Measurements from ENCODE around the gene IQSEC1.

IQSEC1 gene

GRCh38 chr3:13050446-13050845, 22.8 kb downstream of the IQSEC1 start:
- H3K27me3 ChIP-seq (ENCODE audit: control insufficient read depth in 2 of 2, insufficient read depth in 2 of 2, low read length in 2 of 2): no peaks in the 10 kb centered on the region
- no peaks in the 10 kb centered on the region for H3K36me3 ChIP-seq (ENCODE audit: control insufficient read depth in 2 of 2, insufficient read depth in 2 of 2, low read length in 2 of 2)
- H3K9me3 ChIP-seq (ENCODE audit: control insufficient read depth in 2 of 2, low read length in 2 of 2): no peaks in the 10 kb centered on the region
- H3K27ac ChIP-seq (ENCODE audit: low read depth in 2 of 2, low read length in 2 of 2): no peak overlapping the region
- no peak overlapping the region for H3K9ac ChIP-seq (ENCODE audit: low read depth in 1 of 2, low read length in 2 of 2)
- H3K4me1 ChIP-seq (ENCODE audit: control insufficient read depth in 2 of 2, insufficient read depth in 2 of 2, low read length in 2 of 2): peaks cover 0 to 12% of the 10 kb centered on the region in 2 donors
- H3K4me3 ChIP-seq (ENCODE audit: low read length in 2 of 2): no peak overlapping the region

GRCh38 chr3:13049400-13049799, 23.8 kb downstream of the IQSEC1 start:
- Histone ChIP-seq H3K27ac (ENCODE audit: low read depth in 2 of 2, low read length in 2 of 2) (no peak overlapping the region), H3K9me3 (ENCODE audit: control insufficient read depth in 2 of 2, low read length in 2 of 2) (no peaks in the 10 kb centered on the region), H3K4me3 (ENCODE audit: low read length in 2 of 2) (no peak overlapping the region), H3K36me3 (ENCODE audit: control insufficient read depth in 2 of 2, insufficient read depth in 2 of 2, low read length in 2 of 2) (no peaks in the 10 kb centered on the region), H3K27me3 (ENCODE audit: control insufficient read depth in 2 of 2, insufficient read depth in 2 of 2, low read length in 2 of 2) (no peaks in the 10 kb centered on the region), H3K9ac (ENCODE audit: low read depth in 1 of 2, low read length in 2 of 2) (no peak overlapping the region), H3K4me1 (ENCODE audit: control insufficient read depth in 2 of 2, insufficient read depth in 2 of 2, low read length in 2 of 2) (peaks cover 0 to 12% of the 10 kb centered on the region in 2 donors)

- Histone ChIP-seq H3K27me3 (ENCODE audit: control insufficient read depth in 2 of 2, insufficient read depth in 2 of 2, low read length in 2 of 2) (no peaks in the 10 kb centered on the region), H3K4me3 (ENCODE audit: low read length in 2 of 2) (no peak overlapping the region), H3K27ac (ENCODE audit: low read depth in 2 of 2, low read length in 2 of 2) (no peak overlapping the region), H3K9me3 (ENCODE audit: control insufficient read depth in 2 of 2, low read length in 2 of 2) (no peaks in the 10 kb centered on the region), H3K9ac (ENCODE audit: low read depth in 1 of 2, low read length in 2 of 2) (no peak overlapping the region), H3K36me3 (ENCODE audit: control insufficient read depth in 2 of 2, insufficient read depth in 2 of 2, low read length in 2 of 2) (no peaks in the 10 kb centered on the region), H3K4me1 (ENCODE audit: control insufficient read depth in 2 of 2, insufficient read depth in 2 of 2, low read length in 2 of 2) (peaks cover 0 to 12% of the 10 kb centered on the region in 2 donors)
Measured at GRCh38 chr3:13047296-13048165, 25.7 kb downstream of the IQSEC1 start.

- peaks cover 0 to 12% of the 10 kb centered on the region in 2 donors for H3K4me1 ChIP-seq (ENCODE audit: control insufficient read depth in 2 of 2, insufficient read depth in 2 of 2, low read length in 2 of 2)
- H3K9ac ChIP-seq (ENCODE audit: low read depth in 1 of 2, low read length in 2 of 2): no peak overlapping the region
- peak overlapping the region in 1 of 2 donors; percentile 9 for H3K27ac ChIP-seq (ENCODE audit: low read depth in 2 of 2, low read length in 2 of 2)
- H3K27me3 ChIP-seq (ENCODE audit: control insufficient read depth in 2 of 2, insufficient read depth in 2 of 2, low read length in 2 of 2): no peaks in the 10 kb centered on the region
- H3K4me3 ChIP-seq (ENCODE audit: low read length in 2 of 2): no peak overlapping the region
- H3K9me3 ChIP-seq (ENCODE audit: control insufficient read depth in 2 of 2, low read length in 2 of 2): no peaks in the 10 kb centered on the region
- H3K36me3 ChIP-seq (ENCODE audit: control insufficient read depth in 2 of 2, insufficient read depth in 2 of 2, low read length in 2 of 2): no peaks in the 10 kb centered on the region
Measured at GRCh38 chr3:13046569-13047274, 26.5 kb downstream of the IQSEC1 start.

- Histone ChIP-seq H3K27me3 (ENCODE audit: control insufficient read depth in 2 of 2, insufficient read depth in 2 of 2, low read length in 2 of 2) (no peaks in the 10 kb centered on the region), H3K4me1 (ENCODE audit: control insufficient read depth in 2 of 2, insufficient read depth in 2 of 2, low read length in 2 of 2) (peaks cover 0 to 12% of the 10 kb centered on the region in 2 donors), H3K36me3 (ENCODE audit: control insufficient read depth in 2 of 2, insufficient read depth in 2 of 2, low read length in 2 of 2) (no peaks in the 10 kb centered on the region), H3K4me3 (ENCODE audit: low read length in 2 of 2) (no peak overlapping the region), H3K9ac (ENCODE audit: low read depth in 1 of 2, low read length in 2 of 2) (no peak overlapping the region), H3K27ac (ENCODE audit: low read depth in 2 of 2, low read length in 2 of 2) (peak overlapping the region in 1 of 2 donors; percentile 9), H3K9me3 (ENCODE audit: control insufficient read depth in 2 of 2, low read length in 2 of 2) (no peaks in the 10 kb centered on the region)
Measured at GRCh38 chr3:13045904-13046568, 27.2 kb downstream of the IQSEC1 start.

GRCh38 chr3:13045241-13045903, 27.9 kb downstream of the IQSEC1 start:
- peaks cover 0 to 12% of the 10 kb centered on the region in 2 donors for H3K4me1 ChIP-seq (ENCODE audit: control insufficient read depth in 2 of 2, insufficient read depth in 2 of 2, low read length in 2 of 2)
- no peaks in the 10 kb centered on the region for H3K9me3 ChIP-seq (ENCODE audit: control insufficient read depth in 2 of 2, low read length in 2 of 2)
- H3K27ac ChIP-seq (ENCODE audit: low read depth in 2 of 2, low read length in 2 of 2): no peak overlapping the region
- H3K36me3 ChIP-seq (ENCODE audit: control insufficient read depth in 2 of 2, insufficient read depth in 2 of 2, low read length in 2 of 2): no peaks in the 10 kb centered on the region
- no peaks in the 10 kb centered on the region for H3K27me3 ChIP-seq (ENCODE audit: control insufficient read depth in 2 of 2, insufficient read depth in 2 of 2, low read length in 2 of 2)
- no peak overlapping the region for H3K9ac ChIP-seq (ENCODE audit: low read depth in 1 of 2, low read length in 2 of 2)
- no peak overlapping the region for H3K4me3 ChIP-seq (ENCODE audit: low read length in 2 of 2)

GRCh38 chr3:13044496-13045240, 28.6 kb downstream of the IQSEC1 start:
- Histone ChIP-seq H3K9me3 (ENCODE audit: control insufficient read depth in 2 of 2, low read length in 2 of 2) (no peaks in the 10 kb centered on the region), H3K4me3 (ENCODE audit: low read length in 2 of 2) (no peak overlapping the region), H3K27me3 (ENCODE audit: control insufficient read depth in 2 of 2, insufficient read depth in 2 of 2, low read length in 2 of 2) (no peaks in the 10 kb centered on the region), H3K27ac (ENCODE audit: low read depth in 2 of 2, low read length in 2 of 2) (no peak overlapping the region), H3K9ac (ENCODE audit: low read depth in 1 of 2, low read length in 2 of 2) (no peak overlapping the region), H3K36me3 (ENCODE audit: control insufficient read depth in 2 of 2, insufficient read depth in 2 of 2, low read length in 2 of 2) (no peaks in the 10 kb centered on the region), H3K4me1 (ENCODE audit: control insufficient read depth in 2 of 2, insufficient read depth in 2 of 2, low read length in 2 of 2) (peaks cover 0 to 12% of the 10 kb centered on the region in 2 donors)

GRCh38 chr3:13043656-13044055, 29.6 kb downstream of the IQSEC1 start:
- H3K27ac ChIP-seq (ENCODE audit: low read depth in 2 of 2, low read length in 2 of 2): no peak overlapping the region

GRCh38 chr3:13042715-13043271, 30.4 kb downstream of the IQSEC1 start:
- Histone ChIP-seq H3K9ac (ENCODE audit: low read depth in 1 of 2, low read length in 2 of 2) (no peak overlapping the region), H3K4me3 (ENCODE audit: low read length in 2 of 2) (no peak overlapping the region), H3K27ac (ENCODE audit: low read depth in 2 of 2, low read length in 2 of 2) (no peak overlapping the region), H3K9me3 (ENCODE audit: control insufficient read depth in 2 of 2, low read length in 2 of 2) (no peaks in the 10 kb centered on the region), H3K4me1 (ENCODE audit: control insufficient read depth in 2 of 2, insufficient read depth in 2 of 2, low read length in 2 of 2) (peaks cover 0 to 12% of the 10 kb centered on the region in 2 donors), H3K27me3 (ENCODE audit: control insufficient read depth in 2 of 2, insufficient read depth in 2 of 2, low read length in 2 of 2) (no peaks in the 10 kb centered on the region), H3K36me3 (ENCODE audit: control insufficient read depth in 2 of 2, insufficient read depth in 2 of 2, low read length in 2 of 2) (no peaks in the 10 kb centered on the region)

More at GRCh38 chr3:13043656-13044055, 29.6 kb downstream of the IQSEC1 start:
- Histone ChIP-seq H3K9ac (ENCODE audit: low read depth in 1 of 2, low read length in 2 of 2) (no peak overlapping the region), H3K9me3 (ENCODE audit: control insufficient read depth in 2 of 2, low read length in 2 of 2) (no peaks in the 10 kb centered on the region), H3K27me3 (ENCODE audit: control insufficient read depth in 2 of 2, insufficient read depth in 2 of 2, low read length in 2 of 2) (no peaks in the 10 kb centered on the region), H3K4me1 (ENCODE audit: control insufficient read depth in 2 of 2, insufficient read depth in 2 of 2, low read length in 2 of 2) (peaks cover 0 to 12% of the 10 kb centered on the region in 2 donors), H3K36me3 (ENCODE audit: control insufficient read depth in 2 of 2, insufficient read depth in 2 of 2, low read length in 2 of 2) (no peaks in the 10 kb centered on the region), H3K4me3 (ENCODE audit: low read length in 2 of 2) (no peak overlapping the region)
